Colonic mucosa (tissue), 4 donors: Measurements from ENCODE around the gene CUZD1. TPM values are rescaled to one million over a fixed set of nuclear protein-coding genes. Genes with fewer than 3 reads are reported as not detected.

Experiments
- DNase-seq: peaks from one replicate; pipeline ENCODE4 v3.0.0-alpha.2; 2020
- H3K27ac ChIP-seq: fragments of 200-600 bp; one replicate; pipeline ENCODE4 v1.8.0; 2021
- H3K27me3 ChIP-seq: fragments of 200-600 bp; one replicate; pipeline ENCODE4 v1.8.0; 2021
- H3K36me3 ChIP-seq: fragments of 200-600 bp; one replicate; pipeline ENCODE4 v1.8.0; 2021
- H3K4me1 ChIP-seq: fragments of 200-600 bp; one replicate; pipeline ENCODE4 v1.8.0; 2021; ENCODE audit warnings: mild to moderate bottlenecking
- H3K4me3 ChIP-seq: fragments of 200-600 bp; one replicate; pipeline ENCODE4 v1.8.0; 2021
- H3K9ac ChIP-seq, 2 donors: one replicate each; pipeline ENCODE4 v1.7.0; 2013; ENCODE audit warnings: control low read depth in 2 of 2, low read depth in 2 of 2, low read length in 2 of 2
- H3K9me3 ChIP-seq: fragments of 200-600 bp; one replicate; pipeline ENCODE4 v1.8.0; 2021
- CTCF ChIP-seq: fragments of 200-600 bp; IDR thresholded peaks from one replicate; pipeline ENCODE4 v1.8.0; 2022; ENCODE audit warnings: antibody characterized with exemption, mild to moderate bottlenecking
- intact Hi-C: fragments of 100-400 bp; cut with DNase I; formaldehyde crosslinking; loops from one replicate; pipeline ENCODE4 v1.14.1; 2022
- total RNA-seq, 2 donors: library from RNA; stranded (reverse); fragmentation: NEBNext Ultra II Directional in 1 of 2; extraction: Animal tissue kit (Norgen Biotek cat#: 25700) in 1 of 2; gene quantifications; one replicate each; pipeline ENCODE4 v1.2.1, GENCODE V29; 2021
- donor health status: healthy.
- donor health status: DM: no; HTN: no; CAD: no.
- donor health status: DM: no; HTN: no; CAD: no.

Gene CUZD1
- total RNA-seq, 2 donors from 2014 or later: 0.77 to 3.6 TPM

- intact Hi-C loops: no loop called here
- Histone ChIP-seq H3K27ac (no peak overlapping the region), H3K9me3 (no peaks in the 10 kb centered on the region), H3K36me3 (no peaks in the 10 kb centered on the region), H3K4me3 (no peak overlapping the region), H3K27me3 (no peaks in the 10 kb centered on the region), H3K4me1 (no peaks in the 10 kb centered on the region), H3K9ac (no peak overlapping the region)
- TF ChIP-seq CTCF: no peak
- no peak for DNase-seq
These were observed 11.2 kb upstream of the CUZD1 start for GRCh38 chr10:122856902-122857301.

DNA sequence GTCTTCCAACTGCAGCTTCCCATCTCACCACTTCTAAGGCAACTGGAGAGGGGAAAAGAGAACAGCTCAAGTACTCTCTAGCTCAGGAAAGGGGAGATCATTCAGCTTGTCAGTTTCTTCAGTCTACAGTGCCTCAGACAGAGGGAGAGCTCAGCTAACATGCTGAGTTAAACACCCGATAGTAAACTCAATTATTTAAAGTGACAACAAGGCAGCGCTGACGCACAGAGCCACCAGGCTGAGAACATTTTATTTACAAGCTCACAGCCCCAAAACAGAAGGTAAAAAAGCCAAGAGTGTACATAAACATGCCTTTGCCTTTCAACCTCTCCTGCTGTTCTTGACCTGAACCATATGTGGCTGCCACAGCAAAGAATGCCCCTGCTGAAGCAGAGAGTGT is 10.1 kb upstream of the CUZD1 start:
- H3K9ac ChIP-seq: no peak overlapping the region
- no peaks in the 10 kb centered on the region for H3K4me1 ChIP-seq
- TF ChIP-seq CTCF: no peak
- no peaks in the 10 kb centered on the region for H3K27me3 ChIP-seq
- DNase-seq: no peak
- intact Hi-C loops: no loop called here
- no peaks in the 10 kb centered on the region for H3K36me3 ChIP-seq
- no peak overlapping the region for H3K27ac ChIP-seq
- H3K9me3 ChIP-seq: no peaks in the 10 kb centered on the region
- no peak overlapping the region for H3K4me3 ChIP-seq

DNA sequence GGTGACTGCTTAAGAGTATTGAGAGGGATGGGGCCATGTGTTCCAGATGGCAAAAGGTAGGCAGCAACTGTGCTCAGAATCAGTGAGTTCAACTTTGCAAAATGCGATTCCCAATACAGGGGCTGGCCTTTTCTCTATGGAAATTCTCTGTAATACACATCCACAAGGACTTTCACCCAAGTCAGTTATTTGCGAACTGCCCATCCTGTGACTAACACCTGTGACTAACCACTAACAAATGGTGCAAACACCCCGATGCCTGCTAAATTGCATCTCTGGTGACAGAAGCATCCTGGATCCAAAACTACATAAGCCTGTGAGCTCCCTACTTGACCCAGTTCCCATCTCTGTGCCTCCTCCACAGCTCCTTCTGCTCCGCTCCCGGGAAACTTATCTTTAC is 9.0 kb upstream of the CUZD1 start:
- no peak overlapping the region for H3K9ac ChIP-seq
- H3K27me3 ChIP-seq: no peaks in the 10 kb centered on the region
- H3K36me3 ChIP-seq: no peaks in the 10 kb centered on the region
- H3K4me1 ChIP-seq: no peaks in the 10 kb centered on the region
- intact Hi-C loops: no loop called here
- no peak overlapping the region for H3K27ac ChIP-seq
- TF ChIP-seq CTCF: no peak
- no peaks in the 10 kb centered on the region for H3K9me3 ChIP-seq
- DNase-seq: no peak
- H3K4me3 ChIP-seq: no peak overlapping the region

DNA sequence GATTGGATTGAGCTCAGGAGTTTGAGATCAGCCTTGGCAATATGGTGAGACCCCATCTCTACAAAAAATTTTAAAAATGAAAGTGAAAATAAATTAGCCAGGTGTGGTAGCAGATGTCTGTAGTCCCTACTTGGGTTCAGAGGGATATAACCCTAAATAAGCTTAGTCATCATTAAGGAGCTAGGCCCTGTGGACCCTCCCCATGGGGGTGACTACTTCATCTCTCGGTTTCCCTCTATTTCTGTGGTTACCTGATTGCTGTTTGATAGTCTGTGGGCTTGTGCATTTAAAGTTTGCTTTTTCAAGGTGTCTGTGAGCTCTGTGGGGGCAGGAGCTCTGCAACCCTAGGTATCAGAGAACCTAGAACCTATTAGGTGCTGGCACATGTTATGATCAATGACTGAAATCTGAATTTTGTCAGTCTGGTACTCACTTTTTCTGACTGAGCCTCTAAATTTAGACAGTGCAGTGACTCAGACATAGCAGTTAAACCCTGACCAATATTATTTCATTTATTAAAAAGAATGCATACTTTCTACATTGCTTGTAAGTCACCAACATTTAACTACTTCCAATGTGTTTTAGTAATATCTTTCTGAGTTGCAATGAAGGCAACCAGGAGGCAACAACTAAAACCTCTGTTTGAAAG is 8.1 kb upstream of the CUZD1 start:
- no peaks in the 10 kb centered on the region for H3K27me3 ChIP-seq
- no peak for DNase-seq
- H3K4me1 ChIP-seq: no peaks in the 10 kb centered on the region
- intact Hi-C loops: no loop called here
- no peak overlapping the region for H3K27ac ChIP-seq
- H3K36me3 ChIP-seq: no peaks in the 10 kb centered on the region
- H3K4me3 ChIP-seq: no peak overlapping the region
- no peak overlapping the region for H3K9ac ChIP-seq
- no peaks in the 10 kb centered on the region for H3K9me3 ChIP-seq
- no peak for TF ChIP-seq CTCF

GRCh38 chr10:122852261-122852660 is 6.6 kb upstream of the CUZD1 start:
- no peak for TF ChIP-seq CTCF
- no peak overlapping the region for H3K4me3 ChIP-seq
- no peaks in the 10 kb centered on the region for H3K9me3 ChIP-seq
- H3K27me3 ChIP-seq: no peaks in the 10 kb centered on the region
- no peak overlapping the region for H3K27ac ChIP-seq
- intact Hi-C loops: no loop called here
- H3K36me3 ChIP-seq: no peaks in the 10 kb centered on the region
- H3K9ac ChIP-seq: no peak overlapping the region
- DNase-seq: no peak
- no peaks in the 10 kb centered on the region for H3K4me1 ChIP-seq
